HEK293T (cell line): ENCODE measurements around the gene FAM20C.

Experiments used
- ARNT ChIP-seq: fragments of 450-650 bp; IDR thresholded peaks from 2 replicates; pipeline ENCODE4 v1.6.1; 2017; ENCODE audit warnings: mild to moderate bottlenecking
- BHLHE40 ChIP-seq: fragments of 450-650 bp; IDR thresholded peaks from 2 replicates; pipeline ENCODE4 v1.6.1; 2016; ENCODE audit warnings: mild to moderate bottlenecking, moderate library complexity, borderline replicate concordance
- CTBP1 ChIP-seq: fragments of 450-650 bp; IDR thresholded peaks from 2 replicates; pipeline ENCODE4 v1.6.1; 2016; ENCODE audit warnings: borderline replicate concordance
- ELF4 ChIP-seq: fragments of 450-650 bp; IDR thresholded peaks from 2 replicates; pipeline ENCODE4 v1.6.1; 2017; ENCODE audit warnings: antibody characterized with exemption
- FOXA1 ChIP-seq: fragments of 450-650 bp; IDR thresholded peaks from 2 replicates; pipeline ENCODE4 v1.6.1; 2016; ENCODE audit warnings: mild to moderate bottlenecking
- FOXK2 ChIP-seq: fragments of 450-650 bp; IDR thresholded peaks from 2 replicates; pipeline ENCODE4 v1.6.1; 2016; ENCODE audit warnings: mild to moderate bottlenecking
- LEF1 ChIP-seq: fragments of 450-650 bp; IDR thresholded peaks from 2 replicates; pipeline ENCODE4 v1.6.1; 2017; ENCODE audit warnings: mild to moderate bottlenecking, borderline replicate concordance
- SP1 ChIP-seq: fragments of 450-650 bp; IDR thresholded peaks from 2 replicates; pipeline ENCODE4 v1.6.1; 2017
- ZNF384 ChIP-seq: fragments of 450-650 bp; IDR thresholded peaks from 2 replicates; pipeline ENCODE4 v1.6.1; 2016

GRCh38 chr7:230274-230673, 37.9 kb downstream of the FAM20C start:
- TF ChIP-seq ZNF384 (no peak), BHLHE40 (no peak), FOXK2 (no peak), FOXA1 (no peak), CTBP1 (no peak), SP1 (no peak), LEF1 (no peak), ELF4 (no peak), ARNT (no peak)
